Caco-2 (cell line): ENCODE measurements around the gene FLT3LG. TPM values are rescaled to one million over a fixed set of nuclear protein-coding genes. Genes with fewer than 3 reads are reported as not detected.

Experiments used
- BruUV-seq: library from RNA; stranded (reverse); fragments of 400-500 nt; replicated peaks from 2 replicates; lab custom pipeline; 2021; lab: Mats Ljungman, UMichigan
- CTCF ChIA-PET: fragments of 300-600 bp; sonication (Branson Sonifier 250); formaldehyde crosslinking; loops from one replicate; lab custom pipeline; 2022; ENCODE audit warnings: antibody characterized with exemption; lab: Charles Lee
- POLR2A ChIA-PET: fragments of 300-600 bp; sonication (Branson Sonifier 250); formaldehyde crosslinking; loops from one replicate; lab custom pipeline; 2022; ENCODE audit warnings: antibody characterized with exemption; lab: Charles Lee
- DNase-seq, 2 experiments: peaks; one replicate each; pipeline versions ENCODE4 v3.0.0 to v3.0.0-alpha.2; 2020 to 2022
- H3K27me3 ChIP-seq: replicated peaks from 2 replicates; pipeline ENCODE4 v1.6.0; 2011; ENCODE audit warnings: low read length; ENCODE audit not compliant: control insufficient read depth, insufficient read depth
- H3K36me3 ChIP-seq: 2 replicates; pipeline ENCODE4 v1.5.1; 2011; ENCODE audit warnings: low read length; ENCODE audit not compliant: control insufficient read depth, insufficient read depth
- H3K4me1 ChIP-seq: fragments of 250-450 bp; sonication (Bioruptor Pico); 2 replicates; pipeline ENCODE4 v1.5.1; 2020; ENCODE audit warnings: mild to moderate bottlenecking
- H3K4me3 ChIP-seq: 2 replicates; pipeline ENCODE4 v1.5.1; 2011; ENCODE audit warnings: low read depth, mild to moderate bottlenecking, control low read depth, low read length
- H3K9me3 ChIP-seq: fragments of 250-450 bp; sonication (Bioruptor Pico); 2 replicates; pipeline ENCODE4 v1.5.1; 2020; ENCODE audit warnings: mild to moderate bottlenecking, moderate library complexity
- H3K27ac Mint-ChIP-seq: one replicate; pipeline ENCODE4 v1.8.0; 2022; ENCODE audit warnings: mixed read lengths; ENCODE audit not compliant: unreplicated experiment
- H3K27me3 Mint-ChIP-seq: one replicate; pipeline ENCODE4 v1.8.0; 2022; ENCODE audit warnings: mixed read lengths; ENCODE audit not compliant: insufficient read depth, unreplicated experiment
- H3K36me3 Mint-ChIP-seq: one replicate; pipeline ENCODE4 v1.8.0; 2022; ENCODE audit warnings: mild to moderate bottlenecking, mixed read lengths; ENCODE audit not compliant: insufficient read depth, unreplicated experiment
- H3K4me1 Mint-ChIP-seq: one replicate; pipeline ENCODE4 v1.8.0; 2022; ENCODE audit warnings: low read depth, mixed read lengths; ENCODE audit not compliant: unreplicated experiment
- H3K4me3 Mint-ChIP-seq: one replicate; pipeline ENCODE4 v1.8.0; 2022; ENCODE audit warnings: mild to moderate bottlenecking, moderate library complexity, mixed read lengths; ENCODE audit not compliant: unreplicated experiment
- H3K9me3 Mint-ChIP-seq: one replicate; pipeline ENCODE4 v1.8.0; 2022; ENCODE audit warnings: mixed read lengths; ENCODE audit not compliant: unreplicated experiment
- CTCF ChIP-seq, 2 experiments: fragments of 200-600 bp in 1 of 2; IDR thresholded peaks; 1 replicate in 1 of 2; 2 replicates in 1 of 2; pipeline versions ENCODE4 v1.5.1 to v1.8.0; 2011 to 2022; ENCODE audit warnings: antibody characterized with exemption in 1 of 2, control low read depth in 1 of 2, inconsistent platforms in 1 of 2, low read depth in 1 of 2, low read length in 1 of 2, mild to moderate bottlenecking in 1 of 2, moderate library complexity in 1 of 2; ENCODE audit not compliant: insufficient read depth in 1 of 2, severe bottlenecking in 1 of 2, unreplicated experiment in 1 of 2
- intact Hi-C: fragments of 100-400 bp; cut with micrococcal nuclease; formaldehyde crosslinking; loops from one replicate; pipeline ENCODE4 v1.10.0; 2022; ENCODE audit not compliant: unreplicated experiment
- total RNA-seq: library from RNA; stranded (reverse); gene quantifications from 2 replicates; pipeline ENCODE4 v1.2.3, GENCODE V29; 2022

FLT3LG gene
- total RNA-seq, 1 experiment from 2014 or later = 2.1 TPM

- H3K36me3 Mint-ChIP-seq = peaks cover 33% of the 10 kb centered on the region
- Histone ChIP-seq H3K27me3 (no peaks in the 10 kb centered on the region), H3K4me3 (no peak overlapping the region), H3K9me3 (no peaks in the 10 kb centered on the region), H3K36me3 (peaks cover 1% of the 10 kb centered on the region; the same call in 1 of the 2 replicates), H3K4me1 (no peaks in the 10 kb centered on the region)
- no peak overlapping the region for H3K4me3 Mint-ChIP-seq
- H3K4me1 Mint-ChIP-seq = no peaks in the 10 kb centered on the region
- intact Hi-C loops = no loop called here
- TF ChIP-seq CTCF (IDR thresholded peaks at IDR 0.05; ENCODE audit: insufficient read depth in 1 of 2, low read depth in 1 of 2, low read length in 1 of 2, severe bottlenecking in 1 of 2, unreplicated experiment in 1 of 2) = no peak
- ChIA-PET CTCF (no interaction called here), POLR2A (no interaction called here)
- BruUV-seq = no TSS peak
- H3K9me3 Mint-ChIP-seq = no peaks in the 10 kb centered on the region
- H3K27ac Mint-ChIP-seq = no peak overlapping the region
- no peak for DNase-seq
- H3K27me3 Mint-ChIP-seq = no peaks in the 10 kb centered on the region
Observed at GRCh38 chr19:49465371-49465770, 8.6 kb upstream of the FLT3LG start.

- Mint-ChIP-seq H3K36me3 (peaks cover 24% of the 10 kb centered on the region), H3K27ac (no peak overlapping the region), H3K27me3 (no peaks in the 10 kb centered on the region), H3K9me3 (no peaks in the 10 kb centered on the region), H3K4me3 (no peak overlapping the region), H3K4me1 (no peaks in the 10 kb centered on the region)
- H3K27me3 ChIP-seq = no peaks in the 10 kb centered on the region
- ChIA-PET POLR2A (no interaction called here), CTCF (no interaction called here)
- intact Hi-C loops = no loop called here
- no peaks in the 10 kb centered on the region for H3K4me1 ChIP-seq
- no TSS peak for BruUV-seq
- H3K4me3 ChIP-seq = no peak overlapping the region
- peaks cover 1% of the 10 kb centered on the region; the same call in 1 of the 2 replicates for H3K36me3 ChIP-seq
- DNase-seq = no peak
- no peaks in the 10 kb centered on the region for H3K9me3 ChIP-seq
- no peak for TF ChIP-seq CTCF (IDR thresholded peaks at IDR 0.05; ENCODE audit: insufficient read depth in 1 of 2, low read depth in 1 of 2, low read length in 1 of 2, severe bottlenecking in 1 of 2, unreplicated experiment in 1 of 2)
Observed at GRCh38 chr19:49468199-49468598, 5.8 kb upstream of the FLT3LG start.

GRCh38 chr19:49468746-49469447, 5.1 kb upstream of the FLT3LG start:
- TF ChIP-seq CTCF (IDR thresholded peaks at IDR 0.05; ENCODE audit: insufficient read depth in 1 of 2, low read depth in 1 of 2, low read length in 1 of 2, severe bottlenecking in 1 of 2, unreplicated experiment in 1 of 2) = no peak
- POLR2A ChIA-PET = no interaction called here
- no peak overlapping the region for H3K4me3 Mint-ChIP-seq

More at GRCh38 chr19:49468746-49469447, 5.1 kb upstream of the FLT3LG start:
- Histone ChIP-seq H3K36me3 (peaks cover 1% of the 10 kb centered on the region; the same call in 1 of the 2 replicates), H3K4me3 (no peak overlapping the region), H3K9me3 (no peaks in the 10 kb centered on the region), H3K4me1 (no peaks in the 10 kb centered on the region), H3K27me3 (no peaks in the 10 kb centered on the region)
- peak; percentile 55 to 75 for DNase-seq
- CTCF ChIA-PET = no interaction called here
- no TSS peak for BruUV-seq
- Mint-ChIP-seq H3K9me3 (no peaks in the 10 kb centered on the region), H3K4me1 (no peaks in the 10 kb centered on the region), H3K27ac (no peak overlapping the region), H3K36me3 (peaks cover 30% of the 10 kb centered on the region), H3K27me3 (no peaks in the 10 kb centered on the region)
- intact Hi-C loops = no loop called here
